Caki2 (cell line): ENCODE data around the gene PCDH18. TPM values are rescaled to one million over a fixed set of nuclear protein-coding genes. Genes with fewer than 3 reads are reported as not detected.
"Not testable (repeated sequence)": the region's sequence is repeated elsewhere in the genome, so short reads cannot be mapped to it uniquely, and the experiment has no call there.

Experiments
- DNase-seq: peaks from one replicate; pipeline ENCODE4 v3.0.0-alpha.2; 2015; ENCODE audit warnings: low read depth
- in situ Hi-C: cut with HindIII; loops from 2 replicates; pipeline ENCODE4 v1.10.0; 2016; ENCODE audit warnings: low sequenced_read_pairs, low pct_unique_long_range_greater_than_20kb, mixed read lengths
- total RNA-seq: library from RNA; depleted of rRNA; stranded (reverse); fragments of >200 nt; shearing (Covaris generic); gene quantifications from 2 replicates; pipeline ENCODE4 v1.2.3, GENCODE V29; 2014; ENCODE audit warnings: low replicate concordance

PCDH18 gene
- total RNA-seq, 1 experiment from 2014 or later: not detected

GRCh38 chr4:137532869-137533236 is 559 bp upstream of the PCDH18 start:
- in situ Hi-C loops: no loop called here
- DNase-seq: no peak

- DNase-seq: no peak
- in situ Hi-C loops: no loop called here
Measured at GRCh38 chr4:137531168-137531985, 917 bp downstream of the PCDH18 start.

- DNase-seq: no peak
- in situ Hi-C loops: no loop called here
Measured at GRCh38 chr4:137530176-137530575, 2.1 kb downstream of the PCDH18 start.

GRCh38 chr4:137529432-137529831 is 2.9 kb downstream of the PCDH18 start:
- no peak for DNase-seq
- in situ Hi-C loops: no loop called here

- in situ Hi-C loops: no loop called here
- no peak for DNase-seq
Measured at GRCh38 chr4:137528673-137529072, 3.6 kb downstream of the PCDH18 start.

GRCh38 chr4:137526681-137527080 is 5.6 kb downstream of the PCDH18 start:
- DNase-seq: no peak
- in situ Hi-C loops: no loop called here

- in situ Hi-C loops: no loop called here
- no peak for DNase-seq
Measured at GRCh38 chr4:137524725-137525369, 7.4 kb downstream of the PCDH18 start.

GRCh38 chr4:137523329-137523728 is 9.0 kb downstream of the PCDH18 start:
- in situ Hi-C loops: no loop called here
- no peak for DNase-seq

GRCh38 chr4:137521053-137521452 is 11.2 kb downstream of the PCDH18 start:
- DNase-seq: no peak
- in situ Hi-C loops: no loop called here

GRCh38 chr4:137519406-137519805 is 12.9 kb downstream of the PCDH18 start:
- DNase-seq: no peak
- in situ Hi-C loops: no loop called here

GRCh38 chr4:137517323-137517722 is 15.0 kb downstream of the PCDH18 start:
- in situ Hi-C loops, DNase-seq: not testable (repeated sequence)

- in situ Hi-C loops: no loop called here
- DNase-seq: no peak
Measured at GRCh38 chr4:137514406-137515111, 17.7 kb downstream of the PCDH18 start.

- DNase-seq: peak; percentile 61
- in situ Hi-C loops: no loop called here
Measured at GRCh38 chr4:137510557-137511265, 21.6 kb downstream of the PCDH18 start.

- in situ Hi-C loops: no loop called here
Measured at GRCh38 chr4:137509855-137510282, 22.4 kb downstream of the PCDH18 start.

GRCh38 chr4:137502339-137503129 is 29.8 kb downstream of the PCDH18 start:
- no peak for DNase-seq
- in situ Hi-C loops: no loop called here

More at GRCh38 chr4:137509855-137510282, 22.4 kb downstream of the PCDH18 start:
- DNase-seq: no peak

- DNase-seq, in situ Hi-C loops: not testable (repeated sequence)
Measured at GRCh38 chr4:137496267-137496666, 36.0 kb downstream of the PCDH18 start.

GRCh38 chr4:137495578-137495977 is 36.7 kb downstream of the PCDH18 start:
- no peak for DNase-seq
- in situ Hi-C loops: no loop called here
